Measurements from ENCODE around the gene TIAM2.

TIAM2 gene

DNA sequence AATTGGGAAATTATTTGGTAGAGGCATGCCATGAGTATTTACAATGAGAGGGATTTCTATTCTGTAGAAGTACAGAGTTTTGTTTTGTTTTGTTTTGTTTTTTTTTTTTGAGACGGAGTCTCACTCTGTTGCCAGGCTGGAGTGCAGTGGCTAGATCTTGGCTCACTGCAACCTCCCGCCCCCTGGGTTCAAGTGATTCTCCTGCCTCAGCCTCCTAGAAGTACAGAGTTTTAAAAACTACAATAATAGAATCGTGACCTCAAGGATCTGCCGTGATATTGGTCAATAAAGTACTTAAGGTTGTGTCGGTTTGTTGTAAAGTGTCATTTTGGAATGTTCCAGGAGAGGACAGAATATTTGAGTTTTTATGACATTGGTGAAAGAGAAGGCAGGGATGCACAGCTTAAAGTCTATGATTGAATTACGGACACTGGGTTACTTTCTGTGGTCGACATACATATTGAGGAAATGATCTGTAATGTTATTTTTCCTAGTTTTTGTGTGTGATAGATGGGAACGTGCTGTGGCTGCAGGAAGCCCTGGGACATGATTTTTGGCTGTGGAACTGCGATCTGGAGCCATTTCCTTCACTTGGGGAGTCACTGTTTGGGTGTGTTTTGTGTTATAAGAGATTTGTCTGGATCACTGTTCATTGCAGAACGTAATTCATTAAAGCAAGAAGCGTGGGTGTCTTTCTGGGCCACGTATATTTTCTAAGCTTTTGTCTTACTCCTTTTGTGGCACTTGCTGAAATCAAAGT, 59.6 kb downstream of the TIAM2 start:
- TF ChIP-seq POLR2AphosphoS5 (IDR thresholded peaks at IDR 0.05; ENCODE audit: borderline replicate concordance, low read depth, low read length) (no peak), FOXP2 (optimal IDR thresholded peaks at IDR 0.05; ENCODE audit: control extremely low read depth, extremely low read length, insufficient read depth) (no peak), EZH2 (IDR thresholded peaks at IDR 0.05) (no peak)
- DNase-seq (ENCODE audit: low read depth, low spot score): no peak
- no peak overlapping the region for H3K4me3 ChIP-seq
- H3K36me3 ChIP-seq (ENCODE audit: insufficient read depth, low read length): no peaks in the 10 kb centered on the region
- no peak overlapping the region for H3K9ac ChIP-seq (ENCODE audit: insufficient read length)
- H3K27ac ChIP-seq: no peak overlapping the region
- no peaks in the 10 kb centered on the region for H3K9me3 ChIP-seq (ENCODE audit: low read depth, low read length)

DNA sequence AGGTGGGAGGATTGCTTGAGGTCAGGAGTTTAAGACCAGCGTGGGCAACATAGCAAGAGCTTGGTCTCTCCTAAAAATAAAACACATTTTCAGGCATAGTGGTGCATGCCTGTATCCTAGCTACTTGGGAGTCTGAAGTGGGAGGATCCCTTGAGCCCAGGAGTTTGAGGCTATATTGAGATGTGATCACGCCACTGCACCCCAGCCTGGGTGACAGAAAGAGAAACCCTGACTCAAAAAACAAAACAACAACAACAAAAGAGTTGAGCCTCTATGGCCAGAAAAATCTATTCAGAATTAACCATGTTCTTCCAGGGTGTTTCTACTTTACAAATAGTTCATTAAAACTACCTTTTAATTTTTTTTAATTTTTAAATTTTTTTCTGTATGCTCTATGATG, 60.6 kb downstream of the TIAM2 start:
- no peaks in the 10 kb centered on the region for H3K36me3 ChIP-seq (ENCODE audit: insufficient read depth, low read length)
- H3K9me3 ChIP-seq (ENCODE audit: low read depth, low read length): no peaks in the 10 kb centered on the region
- H3K27ac ChIP-seq: no peak overlapping the region
- DNase-seq (ENCODE audit: low read depth, low spot score): no peak
- H3K9ac ChIP-seq (ENCODE audit: insufficient read length): no peak overlapping the region
- no peak overlapping the region for H3K4me3 ChIP-seq
- no peak for TF ChIP-seq FOXP2 (optimal IDR thresholded peaks at IDR 0.05; ENCODE audit: control extremely low read depth, extremely low read length, insufficient read depth)
- no peak for TF ChIP-seq EZH2 (IDR thresholded peaks at IDR 0.05)
- TF ChIP-seq POLR2AphosphoS5 (IDR thresholded peaks at IDR 0.05; ENCODE audit: borderline replicate concordance, low read depth, low read length): no peak

DNA sequence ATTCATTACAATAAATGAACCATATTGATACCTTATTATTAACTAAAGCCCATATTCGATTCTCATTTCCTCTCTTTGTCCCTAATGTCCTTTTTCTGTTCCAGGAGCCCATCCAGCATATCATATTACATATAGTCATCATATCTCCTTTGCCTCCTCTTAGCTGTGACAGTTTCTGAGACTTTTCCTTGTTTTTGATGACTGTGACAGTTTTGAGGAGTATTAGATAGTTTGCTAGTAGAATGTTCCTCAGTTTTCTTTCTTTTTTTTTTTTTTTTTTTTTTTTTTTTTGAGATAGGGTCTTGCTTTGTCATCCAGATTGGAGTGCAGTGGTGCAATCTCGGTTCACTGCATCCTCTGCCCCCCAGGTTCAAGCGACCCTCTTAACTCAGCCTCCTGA, 61.6 kb downstream of the TIAM2 start:
- DNase-seq (ENCODE audit: low read depth, low spot score): no peak
- Histone ChIP-seq H3K27ac (no peak overlapping the region), H3K36me3 (ENCODE audit: insufficient read depth, low read length) (no peaks in the 10 kb centered on the region), H3K4me3 (no peak overlapping the region), H3K9ac (ENCODE audit: insufficient read length) (no peak overlapping the region), H3K9me3 (ENCODE audit: low read depth, low read length) (no peaks in the 10 kb centered on the region)
- TF ChIP-seq EZH2 (IDR thresholded peaks at IDR 0.05) (no peak), POLR2AphosphoS5 (IDR thresholded peaks at IDR 0.05; ENCODE audit: borderline replicate concordance, low read depth, low read length) (no peak), FOXP2 (optimal IDR thresholded peaks at IDR 0.05; ENCODE audit: control extremely low read depth, extremely low read length, insufficient read depth) (no peak)

DNA sequence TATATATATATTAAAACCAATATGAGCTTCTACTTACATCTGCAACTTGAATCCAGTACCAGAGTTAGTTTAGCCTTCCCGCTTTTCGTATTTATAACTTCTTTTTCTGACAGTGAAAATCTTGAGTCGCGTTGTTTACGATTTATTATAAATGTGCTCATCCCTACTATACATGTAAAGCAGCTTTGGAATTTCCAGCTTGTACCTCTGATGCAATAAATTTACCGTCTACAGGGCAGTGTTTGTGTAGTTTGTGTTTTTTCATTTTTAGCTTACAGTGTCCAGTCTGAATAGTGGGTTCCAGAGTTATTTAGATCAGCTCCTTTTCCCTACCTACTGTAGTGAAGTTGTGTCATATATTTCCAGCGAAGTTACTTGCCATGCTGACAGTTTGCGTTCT, 66.3 kb downstream of the TIAM2 start:
- H3K27ac ChIP-seq: no peak overlapping the region
- no peak overlapping the region for H3K4me3 ChIP-seq
- no peak for TF ChIP-seq FOXP2 (optimal IDR thresholded peaks at IDR 0.05; ENCODE audit: control extremely low read depth, extremely low read length, insufficient read depth)
- no peak for TF ChIP-seq EZH2 (IDR thresholded peaks at IDR 0.05)
- no peak for TF ChIP-seq POLR2AphosphoS5 (IDR thresholded peaks at IDR 0.05; ENCODE audit: borderline replicate concordance, low read depth, low read length)
- no peaks in the 10 kb centered on the region for H3K9me3 ChIP-seq (ENCODE audit: low read depth, low read length)
- DNase-seq (ENCODE audit: low read depth, low spot score): no peak
- no peaks in the 10 kb centered on the region for H3K36me3 ChIP-seq (ENCODE audit: insufficient read depth, low read length)
- H3K9ac ChIP-seq (ENCODE audit: insufficient read length): no peak overlapping the region

DNA sequence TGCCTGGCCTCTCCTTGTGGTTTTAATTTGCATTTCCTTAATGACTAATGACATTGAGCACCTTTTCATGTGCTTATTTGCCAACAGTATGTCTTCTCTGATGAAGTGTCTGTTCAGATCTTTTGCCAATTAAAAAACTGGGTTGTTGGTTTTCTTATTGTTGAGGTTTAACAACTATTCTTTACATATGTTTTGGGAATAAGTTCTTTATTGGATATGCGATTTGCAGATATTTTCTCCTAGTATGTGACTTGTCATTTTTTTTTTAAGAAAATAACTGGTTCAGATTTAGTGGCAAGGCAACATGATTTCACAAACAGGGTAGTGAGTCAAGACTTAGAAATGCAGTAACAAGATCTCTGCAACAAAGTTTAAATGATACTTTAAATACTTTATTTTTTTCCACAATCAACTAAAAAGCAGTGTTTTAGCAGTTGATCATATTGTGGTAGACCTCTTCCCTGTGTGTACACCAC, 67.8 kb downstream of the TIAM2 start:
- DNase-seq (ENCODE audit: low read depth, low spot score): no peak
- Histone ChIP-seq H3K36me3 (ENCODE audit: insufficient read depth, low read length) (no peaks in the 10 kb centered on the region), H3K9ac (ENCODE audit: insufficient read length) (no peak overlapping the region), H3K27ac (no peak overlapping the region), H3K4me3 (no peak overlapping the region), H3K9me3 (ENCODE audit: low read depth, low read length) (no peaks in the 10 kb centered on the region)
- TF ChIP-seq POLR2AphosphoS5 (IDR thresholded peaks at IDR 0.05; ENCODE audit: borderline replicate concordance, low read depth, low read length): no peak
- no peak for TF ChIP-seq FOXP2 (optimal IDR thresholded peaks at IDR 0.05; ENCODE audit: control extremely low read depth, extremely low read length, insufficient read depth)
- no peak for TF ChIP-seq EZH2 (IDR thresholded peaks at IDR 0.05)

DNA sequence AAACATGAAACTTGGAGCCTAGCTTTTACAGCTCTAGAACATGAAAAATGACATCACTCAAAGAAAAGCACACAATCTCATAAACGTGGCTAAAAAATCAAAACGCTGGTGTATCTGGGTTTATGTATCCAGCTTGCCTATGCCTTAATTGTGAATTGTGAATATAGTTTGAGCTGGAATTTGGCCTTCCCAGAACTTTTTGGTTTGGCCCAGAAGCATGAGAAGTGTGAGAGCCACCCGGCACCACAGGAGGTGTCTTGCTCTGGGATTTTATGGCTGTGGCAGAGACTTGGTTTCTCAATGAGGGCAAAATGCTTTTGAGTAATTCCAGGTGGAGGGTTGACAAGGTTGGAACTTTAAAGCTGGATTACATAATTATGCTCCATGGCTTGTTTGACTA, 69.2 kb downstream of the TIAM2 start:
- no peaks in the 10 kb centered on the region for H3K36me3 ChIP-seq (ENCODE audit: insufficient read depth, low read length)
- no peak overlapping the region for H3K9ac ChIP-seq (ENCODE audit: insufficient read length)
- no peaks in the 10 kb centered on the region for H3K9me3 ChIP-seq (ENCODE audit: low read depth, low read length)
- H3K4me3 ChIP-seq: no peak overlapping the region
- H3K27ac ChIP-seq: peak overlapping the region; percentile 36; the same call in 1 of the 2 replicates
- TF ChIP-seq POLR2AphosphoS5 (IDR thresholded peaks at IDR 0.05; ENCODE audit: borderline replicate concordance, low read depth, low read length): no peak
- no peak for TF ChIP-seq EZH2 (IDR thresholded peaks at IDR 0.05)
- TF ChIP-seq FOXP2 (optimal IDR thresholded peaks at IDR 0.05; ENCODE audit: control extremely low read depth, extremely low read length, insufficient read depth): no peak
- DNase-seq (ENCODE audit: low read depth, low spot score): no peak

DNA sequence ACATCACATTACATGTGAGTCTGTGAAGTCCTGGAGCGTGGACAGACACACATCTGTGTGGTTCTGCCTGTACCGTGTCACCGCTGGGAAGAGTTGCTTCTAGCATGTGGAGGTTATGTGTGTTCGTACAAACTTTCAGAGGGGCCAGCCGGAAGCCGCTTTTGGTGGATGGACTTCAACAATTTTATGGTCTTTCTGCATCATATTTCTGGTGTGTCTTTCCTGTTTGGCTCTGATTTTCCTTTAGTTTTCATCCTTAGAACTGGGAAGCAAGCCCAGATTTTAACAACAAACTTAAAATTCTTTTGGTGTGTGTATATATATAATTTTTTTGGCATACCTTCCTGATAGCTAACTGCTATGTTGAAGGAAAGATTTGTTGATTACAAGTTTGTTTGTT, 71.2 kb downstream of the TIAM2 start:
- Histone ChIP-seq H3K27ac (no peak overlapping the region), H3K36me3 (ENCODE audit: insufficient read depth, low read length) (no peaks in the 10 kb centered on the region), H3K4me3 (no peak overlapping the region), H3K9me3 (ENCODE audit: low read depth, low read length) (no peaks in the 10 kb centered on the region), H3K9ac (ENCODE audit: insufficient read length) (no peak overlapping the region)
- TF ChIP-seq FOXP2 (optimal IDR thresholded peaks at IDR 0.05; ENCODE audit: control extremely low read depth, extremely low read length, insufficient read depth) (no peak), EZH2 (IDR thresholded peaks at IDR 0.05) (no peak), POLR2AphosphoS5 (IDR thresholded peaks at IDR 0.05; ENCODE audit: borderline replicate concordance, low read depth, low read length) (no peak)
- no peak for DNase-seq (ENCODE audit: low read depth, low spot score)

DNA sequence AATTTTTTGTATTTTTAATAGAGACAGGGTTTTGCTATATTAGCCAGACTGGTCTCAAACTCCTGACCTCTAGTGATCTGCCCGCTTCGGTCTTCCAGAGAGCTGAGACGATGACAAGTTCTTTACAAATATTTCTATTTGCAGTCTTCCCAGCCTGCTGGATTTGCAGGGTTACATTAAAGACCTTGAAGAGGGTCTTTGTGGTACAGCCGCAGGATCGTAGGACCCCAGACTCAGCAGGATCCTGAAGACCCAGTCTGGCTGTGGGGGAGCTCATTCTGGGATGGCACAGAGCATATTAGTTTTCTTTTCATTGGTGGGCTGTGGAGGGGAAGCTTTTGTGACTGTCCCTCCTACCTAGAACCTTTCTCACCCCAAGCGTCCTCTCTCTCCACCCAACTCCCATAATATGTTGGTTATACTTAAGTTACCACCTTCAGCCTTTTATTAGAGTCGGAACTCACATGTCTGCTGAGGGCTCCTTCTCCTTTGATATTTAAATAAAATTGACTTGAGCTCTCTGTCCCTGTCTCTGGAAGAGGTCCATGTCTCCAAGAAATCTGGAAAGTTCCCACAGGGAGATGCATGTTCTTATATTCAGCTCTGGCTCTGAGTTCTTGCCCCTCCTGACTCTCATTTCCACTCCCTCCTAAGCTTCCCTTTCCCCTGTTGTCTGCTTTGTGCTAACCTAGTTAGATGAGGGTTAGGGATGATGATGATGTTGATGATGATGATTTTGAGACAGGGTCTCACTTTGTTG, 72.0 kb downstream of the TIAM2 start:
- Histone ChIP-seq H3K27ac (no peak overlapping the region), H3K4me3 (no peak overlapping the region), H3K36me3 (ENCODE audit: insufficient read depth, low read length) (no peaks in the 10 kb centered on the region), H3K9me3 (ENCODE audit: low read depth, low read length) (no peaks in the 10 kb centered on the region), H3K9ac (ENCODE audit: insufficient read length) (no peak overlapping the region)
- TF ChIP-seq EZH2 (IDR thresholded peaks at IDR 0.05) (no peak), FOXP2 (optimal IDR thresholded peaks at IDR 0.05; ENCODE audit: control extremely low read depth, extremely low read length, insufficient read depth) (no peak), POLR2AphosphoS5 (IDR thresholded peaks at IDR 0.05; ENCODE audit: borderline replicate concordance, low read depth, low read length) (no peak)
- DNase-seq (ENCODE audit: low read depth, low spot score): no peak
